Tibial nerve (tissue), 4 donors: ENCODE data around the gene MAP9. TPM values are rescaled to one million over a fixed set of nuclear protein-coding genes. Genes with fewer than 3 reads are reported as not detected.
A peak's percentile ranks its signal among the peaks of the same experiment; 100 is the strongest.

Experiments
- DNase-seq, 2 donors: peaks; one replicate each; pipeline ENCODE4 v3.0.0-alpha.2; 2019; ENCODE audit warnings: low spot score in 2 of 2
- H3K27ac ChIP-seq, 4 donors: fragments of 200-600 bp; sonication (generic) in 3 of 4; one replicate each; pipeline ENCODE4 v1.5.1; 2017 to 2019; ENCODE audit warnings: mild to moderate bottlenecking in 1 of 4
- H3K27me3 ChIP-seq, 2 donors: fragments of 200-600 bp; sonication (generic) in 1 of 2; one replicate each; pipeline versions ENCODE4 v1.5.1 to v1.6.0; 2017 to 2019
- H3K36me3 ChIP-seq, 3 donors: fragments of 200-600 bp; sonication (generic); one replicate each; pipeline ENCODE4 v1.5.1; 2018 to 2019
- H3K4me1 ChIP-seq, 4 donors: fragments of 200-600 bp; sonication (generic) in 3 of 4; one replicate each; pipeline ENCODE4 v1.5.1; 2017 to 2019
- H3K4me3 ChIP-seq, 4 donors: fragments of 200-600 bp; sonication (generic) in 3 of 4; one replicate each; pipeline ENCODE4 v1.5.1; 2017 to 2019; ENCODE audit warnings: mild to moderate bottlenecking in 1 of 4, moderate library complexity in 1 of 4
- H3K9me3 ChIP-seq, 4 donors: fragments of 200-600 bp; sonication (generic) in 3 of 4; one replicate each; pipeline ENCODE4 v1.5.1; 2017 to 2019
- CTCF ChIP-seq, 5 experiments: fragments of 200-600 bp in 3 of 5; fragments of 450-650 bp in 2 of 5; sonication (generic) in 3 of 5; IDR thresholded peaks; one replicate each; pipeline ENCODE4 v1.5.1; 2016 to 2019; ENCODE audit warnings: antibody characterized with exemption in 5 of 5, mild to moderate bottlenecking in 3 of 5, moderate library complexity in 2 of 5
- EP300 ChIP-seq, 2 donors: sonication (generic); formaldehyde crosslinking; IDR thresholded peaks; one replicate each; pipeline ENCODE4 v1.6.1; 2017; ENCODE audit warnings: antibody characterized with exemption in 2 of 2, mild to moderate bottlenecking in 1 of 2
- POLR2A ChIP-seq, 2 donors: fragments of 450-650 bp; IDR thresholded peaks; one replicate each; pipeline ENCODE4 v1.6.1; 2017; ENCODE audit warnings: antibody characterized with exemption in 2 of 2, mild to moderate bottlenecking in 2 of 2, moderate library complexity in 2 of 2
- WGBS, 2 donors: methylation state at CpG; one replicate each; pipeline ENCODE4 v1.1.5; 2018; 5-methylcytosine and 5-hydroxymethylcytosine counted together
- small RNA-seq: library from RNA; depleted of rRNA; stranded (forward); fragments of <200 nt; gene quantifications from one replicate; pipeline ENCODE3, GENCODE V24; 2016
- total RNA-seq, 4 donors: library from RNA; depleted of rRNA; stranded (reverse); fragments of >200 nt; gene quantifications; one replicate each; pipeline ENCODE4 v1.1.0, GENCODE V29; 2016

Gene MAP9
- total RNA-seq, 4 donors from 2014 or later, result 6.0 to 17.4 (median 8.8) TPM

- no peaks in the 10 kb centered on the region for H3K9me3 ChIP-seq
- TF ChIP-seq EP300 (IDR thresholded peaks at IDR 0.05) (no peak), POLR2A (IDR thresholded peaks at IDR 0.05) (no peak), CTCF (IDR thresholded peaks at IDR 0.05) (no peak)
- no peak overlapping the region for H3K4me3 ChIP-seq
- H3K4me1 ChIP-seq, result no peaks in the 10 kb centered on the region
- no peaks in the 10 kb centered on the region for H3K36me3 ChIP-seq
- H3K27me3 ChIP-seq, result no peaks in the 10 kb centered on the region
- H3K27ac ChIP-seq, result no peak overlapping the region
- no peak for DNase-seq
- 86 to 89% methylated on average over 4 of the region's 4 CpGs for WGBS, 2 donors
These were observed 69.0 kb downstream of the MAP9 start for GRCh38 chr4:155307731-155308277.

DNA sequence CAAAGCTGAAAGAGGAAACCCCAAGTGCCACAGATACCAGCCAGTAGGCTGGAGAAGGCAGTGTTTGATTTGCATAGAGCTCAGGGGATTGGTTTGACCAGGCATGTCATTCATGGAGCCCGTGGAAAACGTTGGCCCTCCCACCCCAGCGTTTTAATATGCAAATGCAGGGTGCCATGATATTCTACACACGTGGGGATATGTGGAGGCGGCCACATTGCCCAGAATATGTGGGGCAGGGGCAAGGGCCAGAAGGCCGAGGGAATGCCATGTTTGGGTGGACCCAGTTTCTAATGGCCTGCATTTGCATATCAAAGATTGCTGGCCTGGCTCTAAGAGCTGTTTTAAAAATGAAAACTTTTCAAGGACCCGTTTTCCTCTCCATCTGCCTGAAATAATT is 71.1 kb downstream of the MAP9 start:
- Histone ChIP-seq H3K4me1 (no peaks in the 10 kb centered on the region), H3K27me3 (no peaks in the 10 kb centered on the region), H3K27ac (no peak overlapping the region), H3K4me3 (no peak overlapping the region), H3K9me3 (no peaks in the 10 kb centered on the region), H3K36me3 (no peaks in the 10 kb centered on the region)
- no peak for TF ChIP-seq EP300 (IDR thresholded peaks at IDR 0.05)
- WGBS, 2 donors, result 68 to 82% methylated on average over 7 of the region's 7 CpGs
- DNase-seq, result no peak

DNA sequence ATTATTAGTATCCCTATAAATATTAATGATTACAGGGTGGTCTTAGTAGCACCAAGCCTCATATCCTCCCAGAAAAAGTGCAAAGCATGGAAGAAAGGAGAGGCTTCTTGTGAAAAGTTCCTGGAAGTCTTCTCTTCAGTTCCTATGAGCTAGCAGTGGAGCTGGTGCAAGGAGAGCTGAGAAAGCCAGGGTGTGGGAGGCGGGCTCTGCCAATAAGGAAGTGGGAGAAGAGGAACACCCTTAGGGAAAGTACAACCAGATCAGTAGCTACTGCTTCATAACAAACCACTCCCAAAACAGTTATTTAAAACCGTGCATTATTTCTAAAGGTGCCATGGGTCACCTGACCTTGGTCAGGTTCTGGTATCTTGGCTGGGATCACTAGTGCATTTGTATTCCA is 72.4 kb downstream of the MAP9 start:
- no peaks in the 10 kb centered on the region for H3K9me3 ChIP-seq
- no peaks in the 10 kb centered on the region for H3K27me3 ChIP-seq
- peak in 1 of 2 donors; percentile 4 for DNase-seq
- no peaks in the 10 kb centered on the region for H3K36me3 ChIP-seq
- TF ChIP-seq POLR2A (IDR thresholded peaks at IDR 0.05) (no peak), EP300 (IDR thresholded peaks at IDR 0.05) (no peak), CTCF (IDR thresholded peaks at IDR 0.05) (no peak)
- no peak overlapping the region for H3K27ac ChIP-seq
- H3K4me1 ChIP-seq, result no peaks in the 10 kb centered on the region
- 65 to 66% methylated on average over 2 of the region's 2 CpGs for WGBS, 2 donors
- H3K4me3 ChIP-seq, result no peak overlapping the region

DNA sequence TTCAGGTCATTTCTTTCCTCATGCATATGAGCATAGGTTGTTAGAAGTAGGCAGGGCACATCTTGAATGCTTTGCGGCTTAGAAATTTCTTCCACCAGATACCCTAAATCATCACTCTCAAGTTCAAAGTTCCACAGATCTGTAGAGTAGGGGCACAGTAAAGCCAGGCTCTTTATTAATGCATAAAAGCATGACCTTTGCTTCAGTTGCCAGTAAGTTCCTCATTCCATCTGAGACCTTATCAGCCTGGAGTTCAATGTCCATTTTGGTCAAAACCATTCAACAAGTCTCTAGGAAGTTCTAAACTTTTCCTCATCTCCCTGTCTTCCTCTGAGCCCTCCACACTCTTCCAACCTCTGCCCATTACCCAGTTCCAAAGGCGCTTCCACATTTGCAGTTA is 77.7 kb downstream of the MAP9 start:
- no peak for DNase-seq
- Histone ChIP-seq H3K27me3 (no peaks in the 10 kb centered on the region), H3K4me3 (no peak overlapping the region), H3K9me3 (peaks cover 0 to 12% (median 0%) of the 10 kb centered on the region in 4 donors), H3K4me1 (no peaks in the 10 kb centered on the region), H3K36me3 (no peaks in the 10 kb centered on the region), H3K27ac (no peak overlapping the region)
- WGBS, 2 donors, result 95 to 99% methylated on average over 2 of the region's 2 CpGs
- TF ChIP-seq CTCF (IDR thresholded peaks at IDR 0.05) (no peak), POLR2A (IDR thresholded peaks at IDR 0.05) (no peak), EP300 (IDR thresholded peaks at IDR 0.05) (no peak)

Small RNAs within 50 kb of the gene (small RNA-seq; reads per million reads assigned to genes)
- gene AC097467.4 (not detected), gene YWHAEP4 (not detected)

Other genes with a start within 250 kb of the MAP9 start
- gene NPY2R, start 168.3 kb downstream of the MAP9 start, total RNA-seq, result 1 to 10 TPM in 1 of 4 donors, under 1 TPM in 2, not detected in 1; 0.22 to 1.8 (median 0.42) TPM